Breast epithelium (tissue), 4 donors: Measurements from ENCODE around the gene PPP6R3. TPM values are rescaled to one million over a fixed set of nuclear protein-coding genes. Genes with fewer than 3 reads are reported as not detected.

Experiments used
- DNase-seq, 2 donors: peaks; one replicate each; pipeline ENCODE4 v3.0.0-alpha.2; 2019; ENCODE audit warnings: low spot score in 2 of 2
- H3K27ac ChIP-seq, 2 donors: fragments of 200-600 bp; sonication (generic) in 1 of 2; one replicate each; pipeline ENCODE4 v1.5.1; 2016 to 2019; ENCODE audit warnings: mild to moderate bottlenecking in 1 of 2
- H3K27me3 ChIP-seq, 2 donors: fragments of 200-600 bp; sonication (generic) in 1 of 2; one replicate each; pipeline versions ENCODE4 v1.5.1 to v1.6.0; 2017 to 2019; ENCODE audit warnings: control low read depth in 1 of 2, mild to moderate bottlenecking in 1 of 2
- H3K36me3 ChIP-seq: fragments of 200-600 bp; one replicate; pipeline ENCODE4 v1.5.1; 2019
- H3K4me1 ChIP-seq, 2 donors: fragments of 200-600 bp; sonication (generic); one replicate each; pipeline ENCODE4 v1.5.1; 2016 to 2019; ENCODE audit warnings: control low read depth in 1 of 2
- H3K4me3 ChIP-seq, 3 donors: fragments of 200-600 bp; sonication (generic); 1 replicate in 2 of 3; 2 replicates in 1 of 3; pipeline ENCODE4 v1.5.1; 2016 to 2019; ENCODE audit warnings: mild to moderate bottlenecking in 3 of 3, moderate library complexity in 2 of 3
- H3K9me3 ChIP-seq, 2 donors: fragments of 200-600 bp; sonication (generic) in 1 of 2; one replicate each; pipeline ENCODE4 v1.5.1; 2016 to 2019; ENCODE audit warnings: control low read depth in 1 of 2
- CTCF ChIP-seq, 3 donors: fragments of 450-650 bp; IDR thresholded peaks; one replicate each; pipeline ENCODE4 v1.5.1; 2016 to 2017; ENCODE audit warnings: antibody characterized with exemption in 3 of 3, mild to moderate bottlenecking in 3 of 3, moderate library complexity in 3 of 3
- POLR2A ChIP-seq: fragments of 450-650 bp; IDR thresholded peaks from one replicate; pipeline ENCODE4 v1.6.1; 2016; ENCODE audit warnings: antibody characterized with exemption, mild to moderate bottlenecking, moderate library complexity
- POLR2AphosphoS5 ChIP-seq, 3 donors: sonication (generic); formaldehyde crosslinking; IDR thresholded peaks; one replicate each; pipeline ENCODE4 v1.6.1; 2017; ENCODE audit warnings: antibody characterized with exemption in 3 of 3
- intact Hi-C: fragments of 100-400 bp; cut with DNase I; formaldehyde crosslinking; loops from one replicate; pipeline ENCODE4 v1.15.1; 2023; ENCODE audit warnings: low total_unique reads
- total RNA-seq, 3 donors: library from RNA; depleted of rRNA; stranded (reverse); fragments of >200 nt; gene quantifications; one replicate each; pipeline ENCODE4 v1.1.0, GENCODE V29; 2016

The PPP6R3 gene
- total RNA-seq = 100 to 1,000 TPM; 113 to 227 (median 183) TPM

- Histone ChIP-seq H3K36me3 (no peaks in the 10 kb centered on the region), H3K4me1 (peaks cover 3 to 19% of the 10 kb centered on the region in 2 donors), H3K4me3 (peak within 1 kb of the TSS; percentile 89 to 92 (median 90)), H3K27me3 (no peaks in the 10 kb centered on the region), H3K27ac (peak within 1 kb of the TSS; percentile 99), H3K9me3 (no peaks in the 10 kb centered on the region)
- TF ChIP-seq POLR2AphosphoS5 (IDR thresholded peaks at IDR 0.05) (peak; percentile 80 to 94 (median 84)), POLR2A (peak; percentile 40), CTCF (IDR thresholded peaks at IDR 0.05) (peak in 1 of 3 donors; percentile 12)
- DNase-seq = no peak
- intact Hi-C loops = no loop called here
Observed at GRCh38 chr11:68460741-68461574, at the start of gene PPP6R3. PPP6R3 (plus strand) TSS chr11:68460752; CDS start chr11:68537665, 76,913 bp downstream.

DNA sequence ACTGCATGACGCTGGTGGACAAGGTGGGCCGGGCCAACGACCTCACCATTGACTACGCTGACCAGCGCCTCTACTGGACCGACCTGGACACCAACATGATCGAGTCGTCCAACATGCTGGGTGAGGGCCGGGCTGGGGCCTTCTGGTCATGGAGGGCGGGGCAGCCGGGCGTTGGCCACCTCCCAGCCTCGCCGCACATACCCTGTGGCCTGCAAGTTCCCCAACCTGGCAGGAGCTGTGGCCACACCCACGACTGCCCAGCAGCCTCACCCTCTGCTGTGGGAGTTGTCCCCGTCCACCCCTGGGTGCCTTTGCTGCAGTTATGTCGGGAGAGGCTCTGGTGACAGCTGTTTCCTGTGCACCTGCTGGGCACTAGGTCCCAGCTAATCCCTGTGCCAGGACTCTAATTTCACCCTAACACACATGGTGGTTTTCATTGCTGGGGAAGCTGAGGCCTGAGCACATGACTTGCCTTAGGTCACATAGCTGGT lies 49.0 kb upstream of the PPP6R3 start:
- intact Hi-C loops = no loop called here
- Histone ChIP-seq H3K36me3 (peaks cover 3% of the 10 kb centered on the region), H3K4me1 (no peaks in the 10 kb centered on the region), H3K27me3 (no peaks in the 10 kb centered on the region), H3K9me3 (no peaks in the 10 kb centered on the region), H3K27ac (peak overlapping the region in 1 of 2 donors; percentile 44), H3K4me3 (no peak overlapping the region)
- TF ChIP-seq POLR2AphosphoS5 (IDR thresholded peaks at IDR 0.05) = no peak
- TF ChIP-seq POLR2A = no peak
- TF ChIP-seq CTCF (IDR thresholded peaks at IDR 0.05) = no peak
- no peak for DNase-seq

GRCh38 chr11:68412593-68413475 lies 47.7 kb upstream of the PPP6R3 start:
- no peak for TF ChIP-seq POLR2A
- TF ChIP-seq CTCF (IDR thresholded peaks at IDR 0.05) = no peak
- TF ChIP-seq POLR2AphosphoS5 (IDR thresholded peaks at IDR 0.05) = peak in 1 of 3 donors; percentile 59
- peak in 1 of 2 donors; percentile 28 for DNase-seq
- intact Hi-C loops = no loop called here
- Histone ChIP-seq H3K27me3 (no peaks in the 10 kb centered on the region), H3K4me3 (no peak overlapping the region), H3K9me3 (no peaks in the 10 kb centered on the region), H3K4me1 (no peaks in the 10 kb centered on the region), H3K27ac (peak overlapping the region; percentile 7 to 82), H3K36me3 (peaks cover 3% of the 10 kb centered on the region)

GRCh38 chr11:68413591-68413999 lies 47.0 kb upstream of the PPP6R3 start:
- TF ChIP-seq CTCF (IDR thresholded peaks at IDR 0.05) = no peak
- no peak for TF ChIP-seq POLR2AphosphoS5 (IDR thresholded peaks at IDR 0.05)
- no peak for TF ChIP-seq POLR2A
- Histone ChIP-seq H3K4me3 (no peak overlapping the region), H3K36me3 (peaks cover 3% of the 10 kb centered on the region), H3K27ac (peak overlapping the region; percentile 7 to 82), H3K9me3 (no peaks in the 10 kb centered on the region), H3K4me1 (no peaks in the 10 kb centered on the region), H3K27me3 (no peaks in the 10 kb centered on the region)
- intact Hi-C loops = no loop called here
- DNase-seq = no peak
